ENCODE data around the gene ANKRD40CL.

ANKRD40CL gene

DNA sequence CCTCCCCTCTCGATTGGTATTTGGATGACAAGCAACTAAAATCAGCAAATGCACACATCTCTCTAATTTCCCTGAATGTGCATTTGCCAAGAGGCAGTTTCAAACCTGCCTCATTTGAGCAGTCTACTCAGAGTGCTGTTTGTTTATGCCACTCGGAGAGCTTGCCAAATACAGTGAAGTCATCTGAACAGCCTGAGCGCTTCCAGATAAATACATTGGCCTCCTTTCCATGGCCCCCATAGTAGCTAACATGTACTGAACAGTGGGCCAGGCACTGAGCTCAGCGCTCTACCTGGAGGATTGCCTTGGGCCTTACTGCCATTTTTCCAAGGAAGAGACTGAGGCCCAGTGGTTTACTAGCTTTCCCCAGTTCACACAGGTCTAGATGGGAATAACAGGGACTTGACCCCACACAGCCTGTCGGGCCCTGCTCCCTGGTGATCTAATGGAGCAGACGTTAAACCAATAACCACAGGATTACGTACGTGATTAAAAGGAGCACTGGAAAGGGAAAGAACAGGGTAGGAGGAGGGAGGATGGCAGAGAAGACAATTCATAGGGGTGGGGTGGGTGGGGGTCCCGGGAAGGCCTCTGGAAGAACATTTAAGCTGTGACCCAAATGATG lies 18.7 kb upstream of the ANKRD40CL start:
- peak; percentile 11 for DNase-seq

DNA sequence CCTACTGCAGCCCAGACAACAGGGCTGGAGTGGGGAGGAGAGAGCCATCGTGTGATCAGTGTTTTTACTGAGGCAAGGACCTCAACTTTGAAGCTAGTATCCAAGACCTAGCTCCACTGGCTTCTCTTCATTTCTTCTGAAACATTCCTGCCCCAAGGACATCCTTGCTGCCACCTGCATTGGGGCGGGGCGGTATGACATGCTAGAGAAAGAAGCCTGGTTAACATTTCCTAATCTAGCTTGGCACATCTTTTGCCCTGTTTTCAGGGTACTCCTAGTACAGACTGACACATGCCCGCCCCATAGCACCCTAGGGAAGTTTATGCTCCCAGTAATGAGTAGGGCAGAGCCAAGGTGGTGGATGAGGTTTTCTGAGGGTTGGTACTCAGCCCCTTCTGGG lies 17.8 kb upstream of the ANKRD40CL start:
- DNase-seq, result no peak

DNA sequence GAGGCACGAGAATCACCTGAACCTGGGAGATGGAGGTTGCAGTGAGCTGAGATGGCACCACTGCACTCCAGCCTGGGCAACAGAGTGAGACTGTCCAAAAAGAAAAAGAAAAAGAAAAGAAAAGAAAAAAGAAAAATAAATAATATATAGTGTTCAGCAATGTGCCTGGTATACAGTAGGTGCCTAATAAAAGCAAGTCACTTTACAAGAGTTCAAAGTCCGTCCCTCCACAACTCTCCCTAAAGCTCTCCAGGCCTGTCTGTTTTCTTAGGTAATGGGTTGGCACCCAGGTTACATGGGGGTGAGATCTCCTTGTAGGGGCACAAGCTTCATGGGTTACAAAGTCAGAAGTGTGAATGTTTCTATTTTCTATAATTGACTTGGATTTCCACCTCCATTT lies 16.6 kb upstream of the ANKRD40CL start:
- DNase-seq, result no peak

DNA sequence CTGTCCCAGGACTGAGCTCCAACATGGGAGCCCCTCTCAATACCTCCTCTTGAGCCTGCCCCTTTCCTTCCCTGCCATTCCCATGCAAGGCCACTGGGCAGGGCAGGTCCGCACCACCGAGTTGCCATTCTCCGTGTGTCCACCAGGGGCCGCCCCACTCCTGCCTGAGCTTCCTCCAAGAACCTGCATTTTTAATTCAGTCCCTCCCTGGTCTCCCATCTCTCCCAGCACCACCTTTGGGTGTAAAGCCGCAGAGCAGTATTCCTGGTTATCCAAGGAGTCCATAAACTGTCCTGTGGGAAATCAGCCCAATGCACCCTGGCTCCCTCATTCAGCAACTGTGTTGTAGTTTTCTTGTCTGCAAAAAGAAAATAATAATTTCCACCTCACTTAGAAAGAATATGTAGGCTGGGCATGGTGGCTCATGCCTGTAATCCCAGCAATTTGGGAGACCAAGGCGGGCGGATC lies 15.9 kb upstream of the ANKRD40CL start:
- peak; percentile 23 for DNase-seq

DNA sequence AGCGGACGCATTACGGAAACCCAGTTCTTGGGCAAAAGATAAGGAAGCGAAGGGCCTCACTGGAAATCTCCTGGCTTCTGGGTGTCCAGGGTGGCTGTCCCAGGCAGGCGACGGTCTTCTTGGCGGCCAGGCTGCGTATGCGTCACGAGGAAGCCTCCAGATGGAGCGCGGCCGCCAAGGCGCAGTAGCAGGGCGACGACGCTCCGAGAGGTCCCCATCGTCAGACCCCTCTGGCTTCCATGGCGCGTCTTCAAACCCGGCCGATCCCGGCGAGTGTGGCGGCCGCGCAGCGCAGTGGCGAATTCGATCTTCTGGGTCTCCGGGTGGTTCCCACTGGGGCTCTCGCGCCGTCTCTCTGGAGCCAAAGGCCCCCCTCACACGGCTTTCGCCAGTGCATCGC lies 13.8 kb upstream of the ANKRD40CL start:
- no peak for DNase-seq

DNA sequence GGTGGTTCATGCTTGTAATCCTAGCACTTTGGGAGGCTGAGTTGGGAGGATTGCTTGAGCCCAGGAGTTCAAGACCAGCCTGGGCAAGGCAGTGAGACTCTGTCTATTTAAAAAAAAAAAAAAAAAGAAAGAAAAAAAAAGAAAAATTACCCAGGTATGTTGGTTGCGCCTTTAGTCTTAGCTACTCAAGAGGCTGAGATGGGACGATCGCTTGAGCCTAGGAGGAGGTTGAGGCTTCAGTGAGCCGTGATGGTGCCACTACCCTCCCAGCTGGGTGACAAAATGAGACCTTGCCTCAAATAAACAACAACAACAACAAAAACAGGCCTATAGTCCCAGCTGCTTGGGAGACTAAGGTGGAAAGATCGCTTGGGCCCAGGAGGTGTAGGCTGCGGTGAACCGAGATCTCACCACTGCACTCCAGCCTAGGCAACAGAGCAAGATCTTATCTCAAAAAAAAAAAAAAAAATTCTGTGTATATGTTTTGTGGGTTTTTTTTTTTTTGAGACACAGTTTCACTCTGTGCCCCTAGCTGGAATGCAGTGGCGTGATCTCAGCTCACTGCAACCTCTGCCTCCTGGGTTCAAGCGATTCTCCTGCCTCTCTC lies 12.5 kb upstream of the ANKRD40CL start:
- DNase-seq, result no peak

DNA sequence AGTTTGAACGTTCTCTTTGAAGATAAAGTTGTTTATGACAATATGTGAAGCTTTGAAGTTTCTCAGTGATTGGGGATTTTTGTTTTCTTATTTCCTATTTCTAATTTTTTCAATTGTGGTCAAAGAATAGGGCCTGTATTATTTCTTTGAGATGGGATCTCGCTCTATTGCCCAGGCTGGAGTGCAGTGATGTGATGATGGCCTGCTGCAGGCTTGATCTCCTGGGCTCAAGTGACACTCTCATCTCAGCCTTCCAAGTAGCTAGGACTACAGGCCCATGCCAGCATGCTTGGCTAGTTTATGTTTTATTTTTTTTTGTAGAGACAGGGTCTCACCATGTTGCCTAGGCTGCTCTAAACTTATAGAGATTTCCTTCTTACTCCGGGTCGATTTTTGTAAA lies 11.7 kb upstream of the ANKRD40CL start:
- no peak for DNase-seq

DNA sequence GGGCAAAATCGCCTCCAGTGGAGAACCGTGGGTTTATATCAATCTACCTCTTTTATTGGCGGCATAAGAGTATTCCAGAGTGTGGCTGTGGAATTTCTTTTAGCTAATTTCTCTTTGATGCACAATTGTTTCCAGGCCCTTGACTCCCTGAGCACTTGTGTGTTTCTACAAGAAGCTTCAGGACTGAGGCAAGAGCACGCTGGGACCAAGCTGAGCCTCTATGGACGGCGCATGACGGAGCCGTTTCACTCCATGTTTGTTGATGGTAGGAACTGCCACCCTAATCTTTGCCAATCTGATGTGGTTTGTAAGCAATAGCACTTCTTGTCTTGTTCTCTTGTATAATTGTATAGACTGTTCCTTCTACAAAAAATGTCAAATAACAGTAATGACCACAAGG lies 11.2 kb upstream of the ANKRD40CL start:
- no peak for DNase-seq

DNA sequence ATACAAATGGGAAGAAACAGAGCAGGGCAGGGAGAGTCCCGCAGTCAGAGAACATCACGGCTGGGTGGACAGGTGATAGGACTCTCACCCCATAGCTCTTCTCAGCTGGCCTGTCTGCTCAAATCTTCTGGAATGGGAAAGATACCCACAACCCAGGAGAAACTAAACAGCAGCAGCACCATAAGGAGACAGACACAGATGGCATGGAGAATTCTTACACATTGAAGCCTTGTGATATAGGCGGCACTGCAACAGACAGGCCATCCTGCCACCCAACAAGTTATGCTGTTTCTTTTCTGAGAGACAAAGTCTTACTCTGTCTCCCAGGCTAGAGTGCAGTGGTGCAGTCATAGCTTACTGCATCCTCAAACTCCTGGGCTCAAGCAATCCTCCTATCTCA lies 8.6 kb upstream of the ANKRD40CL start:
- no peak for DNase-seq

DNA sequence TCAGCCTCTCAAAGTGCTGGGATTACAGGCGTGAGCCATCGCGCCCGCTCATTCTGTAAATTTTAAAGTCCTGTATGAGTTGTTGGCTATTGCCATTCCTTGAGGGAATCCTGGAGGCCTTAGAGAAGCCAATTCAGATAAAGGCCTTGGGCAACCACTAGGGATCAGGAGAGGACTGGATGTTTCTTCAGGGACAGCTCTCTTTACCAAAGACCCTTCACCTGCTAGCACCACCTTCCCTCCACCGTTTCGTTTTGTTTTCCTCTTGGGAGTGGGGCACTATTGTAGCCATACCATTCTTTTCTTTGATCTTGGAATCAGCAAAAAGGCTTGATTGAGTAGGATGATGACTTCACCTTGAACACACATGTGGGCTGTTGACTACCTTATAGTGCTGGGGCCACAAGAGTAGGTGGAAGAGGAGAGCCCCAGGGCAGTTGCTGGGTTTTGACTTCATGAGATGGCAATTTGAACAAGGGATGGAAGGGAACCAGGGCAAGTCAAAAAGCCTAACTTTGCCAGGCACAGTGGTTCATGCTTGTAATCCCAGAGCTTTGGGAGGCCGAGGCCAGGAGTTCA lies 7.0 kb upstream of the ANKRD40CL start:
- no peak for DNase-seq

DNA sequence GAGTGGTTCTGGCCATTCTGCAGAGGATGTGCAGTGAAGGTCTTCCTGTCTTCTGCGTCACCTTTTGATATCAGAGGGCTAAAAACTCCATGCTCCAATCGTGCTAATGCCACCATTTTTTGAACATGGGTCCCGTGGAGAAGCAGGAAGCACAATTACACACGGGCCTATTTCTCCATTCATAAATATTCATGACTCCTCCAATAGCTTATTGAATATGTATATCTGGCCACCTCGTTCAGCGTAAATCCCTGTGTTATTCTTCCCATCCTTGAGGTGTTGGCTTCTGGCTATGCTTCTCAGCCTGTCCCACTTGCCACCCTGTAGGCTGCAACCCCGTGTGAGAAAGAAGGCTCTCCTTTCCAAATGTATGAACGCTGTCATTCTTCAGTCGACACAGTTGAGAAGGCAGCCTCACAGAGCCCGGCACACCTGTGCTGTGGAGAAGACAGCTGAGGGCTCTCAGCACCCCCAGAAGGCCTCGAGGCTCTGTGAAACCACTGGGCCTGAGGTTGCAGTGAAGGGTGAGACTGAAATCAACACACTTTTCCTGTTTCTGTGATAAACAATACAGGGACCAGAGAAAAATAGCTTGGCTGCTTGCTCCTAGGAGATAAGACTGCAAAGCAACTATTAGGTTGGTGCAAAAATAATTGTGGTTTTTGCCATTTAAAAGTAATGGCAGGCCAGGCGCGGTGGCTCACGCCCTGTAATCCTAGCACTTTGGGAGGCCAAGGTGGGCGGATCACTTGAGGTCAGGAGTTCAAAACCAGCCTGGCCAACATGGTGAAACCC lies 4.9 kb upstream of the ANKRD40CL start:
- DNase-seq, result no peak

DNA sequence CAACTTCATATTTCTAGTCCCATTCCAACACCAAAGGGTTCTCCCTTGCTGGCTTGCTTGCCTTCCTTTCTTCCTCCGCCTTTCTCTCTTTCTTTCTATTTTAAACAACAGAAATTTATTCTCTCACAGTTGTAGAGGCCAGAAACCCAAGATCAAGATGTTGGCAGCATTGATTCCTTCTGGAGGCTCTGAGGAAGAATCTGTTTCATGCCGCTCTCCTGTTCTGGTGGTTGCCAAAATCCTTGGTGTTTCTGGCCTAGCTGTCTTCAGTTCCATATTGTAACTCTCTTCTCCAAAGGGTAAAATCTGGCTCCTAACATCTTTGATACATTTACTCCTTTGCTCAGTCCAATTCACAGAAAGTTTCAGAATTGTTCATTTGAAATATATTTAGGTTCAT lies 3.0 kb upstream of the ANKRD40CL start:
- DNase-seq, result no peak

DNA sequence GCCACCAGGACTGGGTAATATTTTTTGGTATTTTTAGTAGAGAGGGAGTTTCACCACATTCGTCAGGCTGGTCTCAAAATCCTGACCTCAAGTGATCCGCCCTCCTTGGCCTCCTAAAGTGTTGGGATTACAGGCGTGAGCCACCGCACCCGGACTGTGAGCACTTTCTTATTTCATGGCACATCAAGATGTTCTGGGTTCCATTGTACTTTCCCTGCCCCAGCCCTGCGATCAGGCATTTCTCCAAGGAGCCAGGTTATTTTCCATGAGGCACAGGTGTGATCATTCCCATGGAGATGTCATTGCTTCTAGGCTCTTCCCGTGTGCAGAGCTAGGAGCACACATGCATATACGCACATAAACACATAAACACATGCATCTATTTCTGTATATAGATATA lies 2.6 kb upstream of the ANKRD40CL start:
- DNase-seq, result no peak

DNA sequence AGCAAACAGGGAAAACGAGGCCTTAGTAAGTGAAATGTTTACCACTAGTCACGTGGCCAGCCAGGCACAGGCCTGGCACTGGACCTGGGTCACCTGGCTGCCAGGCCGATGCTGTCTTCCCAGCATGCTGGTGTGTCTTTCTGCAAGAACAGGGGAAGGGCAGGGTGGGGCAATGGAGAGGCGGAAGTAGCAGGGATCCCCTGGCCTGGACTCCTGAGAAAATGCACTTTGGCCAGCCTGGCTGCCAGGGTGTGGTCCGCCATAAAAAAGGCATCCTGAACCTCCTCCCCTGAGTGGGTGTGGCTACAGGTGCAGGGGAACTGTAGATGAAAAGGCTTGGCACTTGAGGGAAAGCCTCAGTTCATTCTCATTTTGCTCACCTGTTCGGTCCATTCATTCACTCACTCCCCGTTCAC lies 1.0 kb upstream of the ANKRD40CL start:
- DNase-seq, result no peak

DNA sequence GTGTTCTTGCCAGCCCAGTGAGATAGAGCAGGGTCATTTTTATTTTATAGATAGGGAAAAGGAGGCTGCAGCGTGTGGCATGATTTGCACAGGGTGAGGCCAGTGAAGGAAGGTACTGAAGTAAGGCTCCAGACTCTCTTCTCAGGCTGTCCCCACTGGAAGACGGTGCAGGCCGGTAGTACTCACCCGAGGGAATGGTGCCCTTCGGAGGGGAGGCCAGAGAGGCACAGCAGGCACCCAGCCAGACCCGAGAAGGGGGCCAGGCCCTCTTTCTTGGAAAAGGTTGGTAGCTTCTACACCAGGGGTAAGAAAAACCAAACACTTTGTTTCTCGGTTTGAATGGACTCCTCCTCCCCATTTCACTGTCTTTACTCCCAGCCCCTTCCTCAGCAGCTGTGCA lies 288 bp downstream of the ANKRD40CL start:
- no peak for DNase-seq

DNA sequence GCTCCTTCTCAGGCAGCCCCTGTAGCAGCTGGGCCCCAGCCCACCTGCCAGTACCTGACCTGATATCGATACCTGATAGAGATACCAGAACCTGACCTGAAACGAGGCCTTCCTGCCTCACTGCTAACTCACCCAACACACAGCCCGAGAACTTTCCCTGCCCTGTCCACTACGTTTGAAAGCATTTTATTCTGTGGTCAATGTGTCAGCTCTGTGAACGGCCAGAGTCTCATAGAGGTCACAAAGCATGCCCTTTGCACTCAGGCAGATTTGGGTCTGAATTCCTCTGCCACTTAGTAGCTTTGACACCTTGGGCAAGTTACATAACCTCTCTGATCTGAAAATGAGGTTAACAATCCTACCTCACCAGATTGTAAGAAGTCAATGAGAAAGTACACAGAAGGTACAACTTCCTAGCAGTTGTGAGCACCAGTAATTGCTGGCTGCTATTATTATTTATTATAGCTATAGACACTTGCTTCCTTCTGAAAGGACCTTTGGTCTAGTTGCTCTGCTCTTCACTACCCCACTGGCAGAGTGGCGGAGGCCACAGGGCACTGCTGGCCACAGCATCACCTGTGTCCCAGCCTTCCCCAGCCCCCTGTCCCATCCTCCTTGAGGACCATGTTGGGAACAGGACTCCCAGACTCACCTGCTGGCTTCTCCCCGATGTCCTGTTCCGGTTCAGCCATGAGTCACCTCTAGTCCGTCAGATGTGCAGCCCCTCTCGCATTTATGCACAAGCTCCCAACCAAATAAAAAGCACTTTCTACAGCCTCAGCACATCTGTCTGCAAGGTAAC lies 895 bp downstream of the ANKRD40CL start:
- no peak for DNase-seq

DNA sequence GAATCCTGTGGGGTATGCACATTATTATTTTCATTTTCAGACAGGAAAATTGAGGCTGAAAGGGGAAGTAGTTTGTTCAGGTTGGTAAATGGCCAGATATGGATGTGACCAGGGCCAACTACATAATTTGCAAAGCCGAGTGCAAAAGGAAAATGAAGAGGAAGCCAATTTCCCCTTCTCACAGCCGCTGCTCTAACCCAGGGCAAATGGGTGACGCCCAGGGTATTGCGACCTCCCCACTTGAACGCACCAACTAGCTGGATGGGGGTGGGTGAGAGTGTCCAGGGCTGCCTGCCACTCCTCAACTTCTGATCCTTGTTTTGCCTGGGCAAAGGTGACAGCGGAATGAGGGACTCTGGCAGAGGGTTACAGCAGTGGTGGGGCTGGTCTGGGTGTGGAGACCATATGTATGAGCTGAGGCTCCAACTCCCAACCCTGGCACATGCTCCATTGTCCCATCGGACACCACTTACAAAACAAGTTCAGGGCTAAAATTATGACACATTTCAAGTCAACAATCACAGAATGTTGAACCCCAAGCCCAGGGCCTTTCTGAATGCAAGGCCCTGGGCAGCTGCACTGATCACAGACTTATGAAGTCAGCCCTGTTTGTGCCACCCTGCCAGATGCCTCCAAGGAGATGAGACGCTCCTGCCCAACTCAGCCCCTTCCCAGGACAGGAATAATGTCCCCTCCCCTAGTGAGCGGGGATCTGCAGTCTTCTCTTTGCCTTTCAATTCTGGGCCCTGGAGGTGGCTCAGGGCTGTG lies 1.7 kb downstream of the ANKRD40CL start:
- DNase-seq, result no peak

DNA sequence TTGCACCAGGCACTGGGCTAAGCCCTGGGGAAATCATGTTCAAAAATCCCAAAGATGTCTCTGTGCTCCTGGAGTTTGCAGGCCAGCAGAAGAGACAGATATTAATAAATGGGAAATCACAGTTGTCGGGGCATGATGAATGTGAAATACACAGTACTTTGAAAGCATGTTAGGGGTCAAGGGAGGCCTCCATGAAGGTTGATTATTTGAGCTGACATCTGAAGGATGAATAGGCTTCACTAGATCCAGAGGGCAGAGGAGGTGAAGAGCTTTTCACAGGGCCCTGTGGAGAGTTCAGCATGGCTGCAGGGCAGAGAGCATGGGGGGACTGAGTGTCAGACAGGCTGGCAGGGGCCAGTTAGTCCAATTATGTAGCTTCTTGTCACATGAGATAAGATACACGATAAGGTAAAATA lies 2.6 kb downstream of the ANKRD40CL start:
- DNase-seq, result no peak

DNA sequence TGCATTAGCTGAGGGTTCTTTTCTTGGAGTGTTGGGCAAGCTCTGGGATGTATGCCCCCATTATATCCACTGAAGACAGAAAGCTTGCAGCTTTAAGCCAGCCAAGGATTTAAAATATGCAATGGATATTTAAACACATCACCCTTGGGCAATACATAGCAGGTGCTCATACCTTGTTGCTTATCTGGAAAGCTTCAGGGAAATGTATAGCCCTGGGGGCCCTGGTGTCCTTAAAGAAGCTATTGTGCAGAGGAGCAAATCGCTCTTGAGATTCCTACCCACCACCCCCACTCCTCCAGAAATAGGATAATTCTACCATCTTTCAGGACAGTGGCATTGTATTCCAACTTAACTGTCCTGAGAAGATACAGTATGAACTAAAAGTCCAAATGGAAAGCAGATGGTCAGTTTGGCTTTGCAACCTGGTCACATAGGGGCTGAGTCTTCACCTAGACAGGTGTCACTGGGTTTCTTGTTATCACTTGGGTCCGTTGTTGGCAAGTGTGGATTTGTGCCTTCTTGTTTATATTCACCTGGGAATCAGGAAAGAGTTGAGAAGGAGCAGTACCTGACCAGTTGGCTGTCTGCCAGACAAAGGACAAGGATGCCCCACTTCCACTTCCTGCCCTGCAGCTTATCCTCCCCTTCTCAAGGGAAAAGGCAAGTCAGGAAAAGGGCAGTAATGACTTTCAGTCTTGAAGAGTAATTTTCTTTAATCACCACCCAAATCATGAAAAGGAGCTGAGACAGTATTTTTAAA lies 3.4 kb downstream of the ANKRD40CL start:
- DNase-seq, result no peak

DNA sequence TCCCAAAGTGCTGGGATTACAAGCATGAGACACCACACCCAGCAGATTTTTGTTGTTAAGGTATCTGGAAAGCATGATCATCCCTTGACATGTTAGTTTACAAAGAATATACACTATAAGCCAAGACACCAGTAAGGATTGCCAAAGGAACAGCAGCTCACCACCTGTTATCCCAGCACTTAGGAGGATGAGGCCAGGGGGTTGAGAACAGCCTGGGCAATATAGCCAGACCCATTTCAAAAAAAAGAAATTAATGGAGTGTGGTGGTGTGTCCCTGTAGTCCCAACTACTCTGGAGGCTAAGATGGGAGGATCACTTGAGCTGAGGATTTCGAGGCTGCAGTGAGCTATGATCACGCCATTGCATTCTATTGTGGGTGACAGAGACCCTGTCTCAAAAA lies 5.1 kb downstream of the ANKRD40CL start:
- DNase-seq, result no peak

DNA sequence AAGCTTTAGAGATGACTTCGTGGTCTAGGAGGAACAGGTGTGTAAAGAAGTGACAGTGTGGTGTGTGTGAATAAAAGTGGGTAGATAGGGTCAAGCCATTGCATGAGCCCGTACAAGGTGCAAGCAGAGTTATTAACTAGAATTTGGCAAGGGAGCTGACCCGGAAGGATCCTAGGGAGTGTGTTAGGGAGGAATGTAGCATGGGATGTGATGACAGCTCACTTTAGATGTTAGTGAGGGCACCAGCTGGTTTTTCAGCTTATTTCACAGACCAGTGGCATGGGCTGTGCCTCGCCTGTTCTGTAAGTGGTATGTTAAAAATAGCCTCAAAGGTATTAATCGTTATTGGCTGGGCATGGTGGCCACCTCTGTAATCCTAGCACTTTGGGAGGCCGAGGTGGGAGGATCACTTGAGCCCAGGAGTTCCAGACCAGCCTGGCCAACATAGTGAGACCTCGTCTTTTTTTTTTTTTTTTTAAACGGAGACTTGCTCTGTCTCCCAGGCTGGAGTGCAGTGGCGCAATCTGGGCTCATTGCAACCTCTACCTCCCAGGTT lies 8.3 kb downstream of the ANKRD40CL start:
- DNase-seq, result no peak

Data from amniotic stem cell (primary cell).